GM15510 (cell line): ENCODE results near the gene C1QTNF1.

Experiments
- POLR2A ChIP-seq: IDR thresholded peaks from 3 replicates; pipeline ENCODE4 v1.6.1; 2011; ENCODE audit warnings: borderline replicate concordance; ENCODE audit not compliant: insufficient read length; ENCODE audit errors: extremely low read depth

The C1QTNF1 gene

DNA sequence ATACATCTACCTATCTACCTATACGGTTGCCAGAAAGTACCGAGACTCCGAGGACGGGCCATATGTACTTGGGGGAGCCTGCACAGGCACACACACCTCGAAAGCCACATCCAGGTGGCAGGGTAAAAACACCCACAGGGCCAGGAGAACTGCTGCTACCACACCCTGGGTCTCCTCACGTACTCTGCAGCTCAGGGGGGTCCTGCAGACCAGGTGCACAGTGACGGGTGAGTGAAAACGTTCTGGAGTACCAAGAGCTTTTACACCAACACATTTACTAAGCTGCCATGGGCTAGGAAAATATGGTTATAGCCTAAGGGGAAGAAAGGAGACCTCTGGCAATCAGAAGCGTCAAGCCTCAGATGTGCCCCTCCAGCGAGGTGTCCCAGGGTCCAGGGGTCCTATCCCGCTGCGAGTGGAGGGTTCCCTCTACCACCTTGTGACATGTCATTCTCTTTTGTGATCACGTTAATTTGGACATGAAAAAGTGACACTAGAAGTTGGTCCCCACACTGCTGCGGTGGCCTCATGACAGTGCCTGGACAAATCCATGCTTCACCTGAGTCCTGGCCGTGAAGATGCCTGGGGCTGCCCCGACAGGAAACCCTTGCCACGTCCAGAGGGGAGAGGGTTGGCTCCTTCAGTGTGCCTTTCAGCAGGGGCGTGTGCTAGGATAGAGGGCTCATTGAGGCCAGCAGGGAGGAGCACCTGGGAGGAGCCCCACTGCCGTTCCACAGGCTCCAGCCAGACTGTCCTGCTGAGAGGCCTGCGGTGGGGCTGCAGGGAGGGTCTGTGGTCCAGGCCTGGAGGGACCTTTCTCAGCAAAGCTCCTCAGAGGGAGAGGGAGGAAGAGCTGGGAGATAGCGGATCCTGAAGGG is 16.2 kb upstream of the C1QTNF1 start:
- TF ChIP-seq POLR2A: no peak

DNA sequence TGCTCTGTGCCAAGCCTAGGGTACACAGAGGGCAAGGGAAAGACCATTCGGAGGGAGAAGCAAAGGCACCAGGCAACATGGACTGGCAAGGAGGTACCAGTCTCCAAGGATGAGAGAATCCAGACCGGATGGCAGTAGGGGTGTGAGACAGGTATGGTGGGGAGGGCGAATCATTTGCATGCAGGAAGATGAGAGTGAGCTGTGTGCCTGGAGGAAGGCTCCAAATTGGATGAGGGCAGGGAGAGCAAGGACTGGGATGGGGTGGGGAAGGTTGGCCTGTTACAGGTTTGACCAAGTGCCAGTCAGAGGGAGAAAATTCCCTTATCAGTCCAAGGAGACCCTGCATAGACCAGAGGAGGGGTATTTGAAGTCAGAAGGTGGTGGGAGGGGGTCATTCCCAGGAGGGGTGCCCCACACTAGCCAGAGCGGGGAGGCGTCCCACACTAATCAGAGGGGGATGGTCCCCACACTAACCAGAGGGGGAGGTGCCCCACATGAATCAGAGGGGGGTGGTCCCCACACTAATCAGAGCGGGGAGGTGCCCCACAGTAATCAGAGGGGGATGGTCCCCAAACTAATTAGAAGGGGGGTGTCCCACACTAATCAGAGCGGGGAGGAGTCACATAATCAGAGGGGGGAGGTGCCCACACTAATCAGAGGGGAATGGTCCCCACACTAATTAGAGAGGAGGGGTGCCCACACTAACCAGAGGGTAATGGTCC is 15.1 kb upstream of the C1QTNF1 start:
- no peak for TF ChIP-seq POLR2A

DNA sequence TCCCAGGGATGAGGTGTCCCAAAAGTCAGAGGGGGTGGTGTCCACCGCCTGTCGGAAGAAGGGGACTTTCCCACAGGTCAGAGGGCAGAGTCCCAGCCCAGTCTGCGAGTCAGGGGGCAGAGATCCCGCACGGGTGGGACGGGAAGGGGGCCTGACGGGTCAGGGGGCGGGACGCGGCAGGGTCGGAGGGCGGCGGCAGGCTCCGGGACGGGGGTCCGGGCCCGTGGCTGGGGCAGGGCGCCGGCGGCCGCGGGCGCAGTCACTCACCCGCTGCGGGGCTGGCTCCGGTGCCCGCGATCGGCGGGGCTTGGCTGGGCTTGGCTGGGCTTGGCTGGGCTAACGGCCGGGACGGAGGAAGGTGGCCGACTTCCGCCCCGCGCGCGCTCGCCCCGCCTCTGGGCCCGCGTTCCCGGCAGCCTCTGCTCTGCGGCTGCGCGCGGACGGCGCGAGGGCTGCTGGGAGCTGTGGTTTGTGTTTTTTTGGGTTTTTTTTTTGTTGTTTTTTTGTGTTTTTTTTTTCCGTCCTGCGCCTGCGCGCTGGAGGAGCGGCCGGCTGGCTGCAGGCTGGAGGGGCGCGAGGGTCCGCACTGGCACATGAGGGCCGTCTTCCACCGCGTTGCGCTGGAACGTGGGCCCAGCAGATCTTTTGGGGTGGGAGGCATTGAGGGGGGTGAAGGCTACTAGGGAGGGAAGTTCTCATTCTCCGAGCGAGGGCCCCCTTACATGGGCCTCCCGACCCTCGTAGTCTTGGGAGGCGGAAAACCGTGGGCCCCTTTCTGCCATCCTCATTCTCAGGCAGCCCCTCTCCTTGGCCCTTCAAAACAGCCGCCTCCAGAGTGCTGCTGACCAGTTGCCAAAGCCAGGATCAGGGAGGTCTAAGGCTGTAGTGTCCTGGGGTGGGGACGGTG is 14.3 kb upstream of the C1QTNF1 start, which contains the start of gene CANT1:
Gene CANT1, minus strand, starts transcription at position 368 of the 907 bp plus-strand sequence. CDS start 12,142 bp downstream, outside the sequence.
- peak; percentile 78 for TF ChIP-seq POLR2A

DNA sequence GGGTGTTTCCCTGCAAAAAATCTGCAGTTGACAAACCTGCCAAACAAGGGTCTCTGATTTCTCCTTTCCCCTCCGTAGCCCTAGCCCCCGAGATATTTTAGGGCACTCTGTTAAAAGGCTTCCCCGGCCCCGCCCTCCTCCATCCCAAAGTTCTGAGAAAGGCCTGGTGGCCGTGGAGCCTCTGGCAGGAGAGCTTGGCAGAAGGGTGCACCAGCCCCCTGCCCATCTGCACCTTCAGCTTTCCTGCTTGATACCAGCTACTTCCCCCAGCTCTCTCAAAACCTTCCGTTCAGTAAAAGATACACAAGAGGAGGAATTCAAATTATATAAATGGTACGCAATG is 13.7 kb upstream of the C1QTNF1 start:
- TF ChIP-seq POLR2A: no peak

DNA sequence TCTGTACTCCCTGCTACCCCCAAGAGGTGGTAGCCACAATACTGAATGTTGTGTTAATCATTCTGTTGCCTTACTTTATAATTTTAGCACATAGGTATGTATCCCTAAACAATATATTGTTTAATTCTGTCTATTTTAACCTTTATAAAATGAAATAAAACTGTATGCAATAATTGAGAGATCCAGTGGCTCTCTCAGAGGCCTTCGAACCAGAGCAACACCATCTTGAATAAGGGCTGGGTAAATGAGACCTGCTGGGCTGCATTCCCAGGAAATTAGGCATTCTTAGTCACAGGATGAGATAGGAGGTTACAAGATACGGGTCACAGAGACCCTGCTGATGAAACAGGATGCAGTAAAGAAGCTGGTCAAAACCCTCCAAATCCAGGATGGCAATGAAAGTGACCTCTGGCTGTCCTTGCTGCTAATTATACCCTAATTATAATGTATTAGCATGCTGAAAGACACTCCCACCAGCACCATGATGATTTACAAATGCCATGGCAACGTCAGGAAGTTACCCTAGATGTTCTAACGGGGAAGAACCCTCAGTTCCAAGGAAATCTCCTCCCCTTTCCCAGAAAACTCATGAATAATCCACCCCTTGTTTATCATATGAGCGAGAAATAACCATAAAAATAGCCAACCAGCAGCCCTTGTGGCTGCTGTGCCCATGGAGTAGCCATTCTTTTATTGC is 12.4 kb upstream of the C1QTNF1 start:
- no peak for TF ChIP-seq POLR2A

DNA sequence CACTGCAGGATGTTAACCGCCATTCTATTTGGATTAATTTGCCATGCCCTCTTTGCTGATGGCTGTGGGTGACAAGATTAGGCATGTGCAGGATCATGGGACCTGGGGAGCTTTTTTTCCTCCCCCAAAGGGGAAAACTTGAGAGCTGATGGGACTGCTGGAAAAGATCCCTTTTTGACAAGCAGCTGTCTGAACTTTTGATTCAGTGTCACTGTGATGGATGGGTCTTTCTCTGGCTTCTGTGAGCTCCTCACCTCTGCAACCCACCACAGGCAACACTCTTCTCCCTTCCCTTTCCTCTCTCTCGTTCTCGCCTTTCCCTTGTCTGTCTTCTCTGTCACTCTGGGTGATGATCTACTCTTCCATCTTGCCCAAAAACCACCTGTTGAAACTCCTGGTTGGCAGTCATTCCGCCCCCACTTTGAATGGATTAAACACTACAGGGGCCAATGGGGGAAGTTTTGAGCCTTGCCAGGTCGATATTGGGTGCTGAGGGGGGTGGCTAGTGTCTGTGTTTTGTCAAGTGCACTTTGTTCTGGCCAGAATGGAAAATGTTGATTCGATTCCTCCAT is 11.3 kb upstream of the C1QTNF1 start:
- no peak for TF ChIP-seq POLR2A

DNA sequence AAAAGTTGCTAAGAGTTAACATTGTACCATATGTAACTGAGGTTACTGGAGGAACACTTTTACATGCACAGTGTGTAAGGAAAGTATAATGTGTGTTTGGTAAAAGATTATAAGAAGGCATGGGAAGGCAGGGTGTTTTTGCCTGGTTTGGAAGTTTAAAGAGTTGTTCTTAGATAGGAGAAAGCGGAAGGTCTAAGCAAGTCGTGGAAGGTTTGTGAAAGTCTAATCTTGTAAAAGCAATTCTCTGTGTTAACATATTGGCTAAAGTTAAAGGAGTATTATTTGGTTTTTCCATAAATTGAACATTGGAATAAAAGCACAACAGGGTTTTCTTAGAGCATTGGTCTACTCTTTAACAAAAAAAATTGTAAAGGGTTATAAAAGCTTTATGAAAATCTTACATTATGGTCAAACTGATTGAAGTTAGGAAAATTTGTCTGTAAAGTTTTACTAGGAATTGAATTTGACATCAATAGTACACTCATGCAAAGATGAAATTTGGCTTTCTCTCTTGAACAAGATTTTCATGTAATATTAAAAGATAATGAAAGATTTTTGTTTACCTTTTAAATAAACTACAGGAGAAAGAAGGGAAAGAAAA is 9.7 kb upstream of the C1QTNF1 start:
- TF ChIP-seq POLR2A: no peak

DNA sequence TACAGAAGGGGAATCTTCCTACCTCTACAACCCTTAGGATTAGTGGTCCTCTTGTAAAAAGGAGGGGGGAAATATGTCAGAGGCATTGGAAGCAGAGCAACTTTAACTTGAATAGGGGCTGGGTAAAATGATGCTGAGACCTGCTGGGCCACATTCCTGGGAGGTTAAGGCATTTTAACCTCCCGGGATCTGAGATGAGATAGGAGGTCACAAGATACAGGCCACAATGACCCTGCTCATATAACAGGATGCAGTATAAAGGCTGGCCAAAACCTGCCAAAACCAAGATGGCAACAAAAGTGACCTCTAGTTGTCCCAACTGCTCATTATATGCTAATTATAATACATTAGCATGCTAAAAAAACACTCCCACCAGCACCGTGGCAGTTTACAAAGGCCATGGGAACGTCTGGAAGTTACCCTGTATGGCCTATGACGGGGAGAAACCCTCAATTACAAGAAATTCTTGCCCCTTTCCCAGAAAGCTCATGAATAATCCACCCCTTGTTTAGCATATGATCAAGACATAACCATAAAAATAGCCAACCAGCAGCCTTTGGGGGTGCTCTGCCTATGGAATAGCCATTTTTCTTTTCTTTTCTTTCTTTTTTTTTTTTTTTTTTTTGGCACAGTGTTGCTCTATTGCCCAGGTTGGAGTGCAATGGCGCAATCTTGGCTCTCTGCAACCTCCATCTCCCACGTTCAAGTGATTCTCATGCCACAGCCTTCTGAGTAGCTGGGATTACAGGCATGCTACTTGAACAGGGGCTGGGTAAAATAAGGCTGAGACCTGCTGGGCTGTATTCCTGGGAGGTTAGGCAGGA is 6.2 kb upstream of the C1QTNF1 start:
- no peak for TF ChIP-seq POLR2A

DNA sequence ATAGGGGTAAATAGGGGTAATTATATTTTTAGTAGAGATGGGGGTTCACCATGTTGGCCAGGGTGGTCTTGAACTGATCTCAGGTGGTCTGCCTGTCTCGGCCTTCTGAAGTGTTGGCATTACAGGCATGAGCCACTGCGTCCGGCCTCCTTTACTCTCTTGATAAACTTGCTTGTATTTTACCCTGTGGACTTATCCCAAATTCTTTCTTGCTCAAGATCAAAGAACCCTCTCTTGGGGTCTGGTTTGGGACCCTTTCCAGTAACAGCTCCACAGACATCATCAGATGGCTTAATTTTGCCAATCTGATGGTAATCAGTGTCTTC is 5.6 kb upstream of the C1QTNF1 start:
- no peak for TF ChIP-seq POLR2A

DNA sequence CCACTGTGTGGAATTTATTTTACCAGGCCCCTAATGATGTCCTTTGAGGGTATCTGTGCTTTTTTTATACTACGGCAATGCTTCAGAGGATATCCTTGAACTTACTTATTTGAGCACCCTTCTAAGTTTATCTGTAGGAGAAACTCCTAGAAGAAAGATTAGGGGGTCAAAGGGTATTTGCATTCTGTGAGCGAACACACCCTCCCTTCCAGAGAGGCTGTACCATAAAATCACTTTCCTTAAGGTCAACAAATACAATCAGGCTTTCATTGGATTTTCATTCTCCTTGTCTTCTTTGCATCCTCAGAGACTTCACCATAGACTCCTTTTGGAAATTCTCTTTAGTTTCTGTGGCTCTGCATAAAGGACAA is 4.7 kb upstream of the C1QTNF1 start:
- TF ChIP-seq POLR2A: no peak

DNA sequence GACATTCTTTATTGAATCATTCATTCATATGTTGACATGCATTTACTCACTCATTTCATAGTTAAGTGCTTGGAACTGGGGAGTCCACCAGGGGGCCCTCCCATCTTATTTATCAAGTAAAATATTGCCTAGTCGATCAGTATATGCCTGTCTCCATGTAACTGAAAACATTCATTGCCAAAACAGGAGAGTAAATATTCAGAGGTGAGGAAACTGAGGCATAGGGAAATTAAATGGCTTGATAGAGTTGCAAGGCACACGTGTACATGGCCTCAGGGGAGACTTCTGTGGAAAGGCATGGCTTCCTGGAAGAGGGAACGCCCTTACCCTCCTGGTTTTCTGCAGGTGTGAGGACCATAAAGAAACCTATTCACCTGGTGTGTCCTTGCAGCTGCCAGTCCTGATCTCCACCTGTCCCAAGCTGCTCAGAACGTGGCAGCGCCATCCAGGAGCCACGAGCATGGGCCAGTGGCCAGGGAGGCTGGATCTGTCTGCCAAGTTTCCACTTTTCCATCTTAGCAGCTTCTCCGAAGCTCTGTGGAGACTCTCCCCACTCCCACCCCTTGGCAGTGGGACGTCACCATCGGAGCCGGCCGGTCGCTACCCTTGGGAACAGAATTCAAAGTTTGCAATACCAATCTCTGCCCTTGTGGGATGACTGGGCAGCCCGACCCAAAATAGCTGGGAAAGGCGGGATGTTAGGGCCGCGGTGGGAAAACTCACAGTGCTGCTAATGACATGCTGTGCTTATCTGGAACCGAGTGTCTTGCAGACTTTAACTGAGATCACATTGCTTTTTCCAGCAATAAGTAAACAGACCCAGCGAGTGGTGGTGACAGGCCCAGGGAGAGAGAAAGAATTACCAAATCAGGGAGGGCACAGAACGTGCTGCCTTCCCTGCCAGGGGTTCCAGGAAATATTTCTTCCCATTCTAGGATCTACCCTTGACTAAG is 4.1 kb upstream of the C1QTNF1 start:
- no peak for TF ChIP-seq POLR2A
